Measurements from ENCODE around the gene PIH1D1.

PIH1D1 gene

DNA sequence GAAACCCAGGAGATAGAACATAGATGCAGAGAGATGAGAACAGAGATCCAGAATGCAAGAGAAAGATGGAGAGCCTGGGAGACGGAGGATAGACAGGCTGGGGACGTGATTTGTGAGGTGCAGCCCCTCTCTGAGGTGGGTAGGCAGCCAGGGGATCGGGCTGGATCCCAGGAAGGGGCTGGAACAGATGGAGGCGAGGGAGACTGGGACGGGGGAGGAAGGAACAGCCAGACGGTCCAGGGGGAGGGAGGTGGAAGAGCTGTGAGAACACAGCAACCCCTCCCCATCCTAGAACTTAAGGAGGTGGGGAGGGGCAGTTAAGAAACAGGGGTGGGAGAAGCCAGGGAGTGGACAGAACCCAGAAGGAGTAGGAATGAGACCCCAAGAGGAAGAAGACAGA, 13.4 kb downstream of the PIH1D1 start:
- no peak overlapping the region for H3K27ac Mint-ChIP-seq
- H3K27me3 Mint-ChIP-seq, result peaks cover 87% of the 10 kb centered on the region
- H3K36me3 Mint-ChIP-seq (ENCODE audit: low read depth), result peaks cover 5% of the 10 kb centered on the region
- no peak overlapping the region for H3K4me3 Mint-ChIP-seq
- H3K9me3 Mint-ChIP-seq, result no peaks in the 10 kb centered on the region
- H3K4me1 Mint-ChIP-seq (ENCODE audit: low read depth), result peaks cover 42% of the 10 kb centered on the region

DNA sequence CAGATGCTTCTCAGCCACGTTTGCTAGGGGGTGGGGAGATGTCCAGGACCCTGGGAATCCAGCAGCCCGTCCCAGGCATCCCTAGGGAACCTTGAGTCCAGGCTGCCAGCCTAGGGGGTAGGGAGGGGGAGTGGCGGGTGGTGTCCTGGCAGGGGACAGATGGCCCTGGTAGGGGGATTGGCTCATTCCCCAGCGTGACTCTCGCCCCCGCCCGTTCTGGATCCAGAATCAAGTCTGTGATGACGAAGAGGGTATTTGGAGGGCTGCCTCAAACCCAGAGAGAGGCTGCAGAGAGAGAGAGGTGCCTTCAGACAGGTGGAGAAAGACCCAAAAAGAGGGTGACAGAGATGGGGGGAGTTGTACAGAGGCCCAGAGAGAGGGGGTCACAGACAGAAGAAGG, 14.4 kb downstream of the PIH1D1 start:
- Mint-ChIP-seq H3K36me3 (ENCODE audit: low read depth) (peaks cover 5% of the 10 kb centered on the region), H3K4me1 (ENCODE audit: low read depth) (peaks cover 39% of the 10 kb centered on the region), H3K27ac (no peak overlapping the region), H3K27me3 (peaks cover 91% of the 10 kb centered on the region), H3K4me3 (no peak overlapping the region), H3K9me3 (no peaks in the 10 kb centered on the region)

DNA sequence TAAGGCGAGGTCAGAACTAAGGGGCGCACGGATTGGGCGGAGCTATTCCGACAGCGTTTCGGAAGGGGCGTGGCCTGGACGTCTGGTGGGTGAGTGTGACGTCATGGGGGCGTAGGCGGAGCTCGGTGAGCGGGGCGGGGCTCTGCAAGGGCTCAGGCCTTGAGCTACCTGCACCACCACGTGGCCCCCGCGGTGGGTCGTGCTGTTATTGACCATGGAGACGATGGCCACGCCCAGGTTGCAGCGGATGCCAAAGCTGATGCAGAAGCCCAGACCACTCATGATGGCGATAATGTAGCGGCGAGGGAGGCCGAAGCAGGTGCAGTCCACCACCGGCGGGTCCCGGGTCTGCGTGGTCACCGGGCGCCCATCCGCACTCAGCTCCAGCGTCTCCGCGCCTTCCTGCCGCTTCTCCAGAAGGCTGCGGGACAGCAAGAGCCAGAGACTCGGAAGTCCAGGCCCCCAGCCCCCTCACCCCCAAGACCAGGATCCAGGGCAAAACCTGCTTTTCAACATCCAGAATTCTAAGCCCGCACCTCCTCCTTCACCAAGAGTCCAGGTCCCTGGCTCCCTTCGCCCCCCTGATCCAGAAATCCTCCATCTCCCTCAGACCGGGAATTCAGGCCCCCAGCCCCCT, 15.1 kb downstream of the PIH1D1 start:
- Mint-ChIP-seq H3K27me3 (peaks cover 91% of the 10 kb centered on the region), H3K27ac (no peak overlapping the region), H3K4me3 (no peak overlapping the region), H3K36me3 (ENCODE audit: low read depth) (peaks cover 5% of the 10 kb centered on the region), H3K9me3 (no peaks in the 10 kb centered on the region), H3K4me1 (ENCODE audit: low read depth) (peaks cover 35% of the 10 kb centered on the region)

DNA sequence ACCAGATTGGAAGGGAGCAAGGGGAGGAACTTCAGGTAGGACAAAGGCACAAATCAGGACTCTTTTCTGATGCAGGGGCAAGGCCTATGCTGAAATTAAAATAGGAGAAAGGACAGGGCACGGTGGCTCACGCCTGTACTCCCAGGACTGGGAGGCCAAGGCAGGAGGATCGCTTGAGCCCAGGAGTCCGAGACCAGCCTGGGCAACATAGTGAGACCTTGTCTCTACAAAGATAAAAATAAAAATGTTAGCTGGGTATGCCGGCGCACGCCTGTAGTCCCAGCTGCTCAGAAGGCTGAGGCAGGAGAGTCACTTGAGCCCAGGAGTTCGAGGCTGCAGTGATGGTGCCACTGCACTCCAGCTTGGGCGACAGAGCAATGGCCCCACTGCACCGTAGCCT, 15.9 kb downstream of the PIH1D1 start:
- Mint-ChIP-seq H3K4me3 (peak overlapping the region; percentile 8), H3K27me3 (peaks cover 91% of the 10 kb centered on the region), H3K9me3 (no peaks in the 10 kb centered on the region), H3K36me3 (ENCODE audit: low read depth) (peaks cover 2% of the 10 kb centered on the region), H3K4me1 (ENCODE audit: low read depth) (peaks cover 31% of the 10 kb centered on the region), H3K27ac (no peak overlapping the region)

DNA sequence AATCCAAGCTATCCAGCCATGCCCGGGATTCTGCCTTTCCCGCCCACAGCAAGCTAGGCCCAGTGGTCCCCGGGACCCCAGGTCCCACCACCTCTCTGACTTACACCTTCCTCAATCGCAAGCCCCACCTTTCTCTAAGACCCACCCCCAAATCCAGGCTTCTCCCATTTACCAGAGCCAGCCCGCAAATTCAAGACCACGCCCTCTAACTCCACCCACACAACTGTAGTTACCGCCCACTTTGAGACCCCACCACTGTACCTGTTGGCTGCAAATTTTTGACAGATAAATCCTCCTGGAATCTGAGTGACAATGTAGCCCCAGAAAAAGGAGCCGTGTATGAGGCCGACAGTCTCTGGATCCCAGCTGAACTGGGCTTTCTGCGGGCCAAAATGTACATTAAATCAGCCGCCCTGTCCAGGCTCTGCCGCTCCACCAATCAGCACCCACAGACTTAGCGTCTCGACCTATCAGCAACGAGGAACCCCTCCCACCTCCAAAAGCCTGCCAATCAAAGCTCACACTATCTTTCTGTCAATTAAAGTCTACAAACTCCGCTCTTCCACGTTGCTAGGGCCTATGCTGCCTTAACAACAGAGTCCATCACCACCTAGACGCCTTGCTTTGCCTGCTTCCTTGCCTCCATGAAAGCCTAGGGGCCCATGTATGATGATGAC, 16.6 kb downstream of the PIH1D1 start:
- peak overlapping the region; percentile 8 for H3K4me3 Mint-ChIP-seq
- peaks cover 29% of the 10 kb centered on the region for H3K4me1 Mint-ChIP-seq (ENCODE audit: low read depth)
- no peak overlapping the region for H3K27ac Mint-ChIP-seq
- H3K9me3 Mint-ChIP-seq, result no peaks in the 10 kb centered on the region
- H3K27me3 Mint-ChIP-seq, result peaks cover 89% of the 10 kb centered on the region
- H3K36me3 Mint-ChIP-seq (ENCODE audit: low read depth), result no peaks in the 10 kb centered on the region

DNA sequence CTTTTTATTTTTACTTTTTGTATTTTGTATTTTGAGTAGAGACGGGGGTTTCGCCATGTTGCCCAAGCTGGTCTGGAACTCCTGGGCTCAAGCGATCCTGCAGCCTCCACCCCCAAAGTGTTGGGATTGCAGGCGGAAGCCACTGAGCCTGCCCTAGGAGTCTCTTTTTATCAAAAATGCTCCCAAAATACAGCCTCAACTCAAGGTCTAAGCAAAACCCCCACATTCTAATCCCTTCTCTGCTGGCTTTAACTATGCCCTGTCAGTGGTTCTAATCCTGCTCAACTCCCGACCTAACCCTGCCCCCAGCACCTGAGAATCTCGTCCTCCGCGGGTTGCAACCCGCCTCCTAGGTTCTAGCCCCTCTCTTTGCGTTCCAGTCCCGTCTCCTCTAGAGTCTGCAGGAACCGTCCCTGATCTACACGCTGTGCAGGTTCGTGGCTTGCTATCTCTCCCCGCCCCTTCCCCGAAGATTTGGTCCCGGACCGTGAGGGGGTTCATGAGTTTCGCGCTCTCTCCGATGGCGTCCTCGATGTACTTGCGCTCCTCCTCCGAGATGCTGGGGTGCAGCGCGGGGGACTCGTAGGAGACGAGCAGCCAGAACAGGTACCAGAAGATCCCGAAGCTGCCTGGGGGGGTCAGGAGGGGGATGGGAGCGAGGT, 18.2 kb downstream of the PIH1D1 start:
- Mint-ChIP-seq H3K36me3 (ENCODE audit: low read depth) (no peaks in the 10 kb centered on the region), H3K27ac (no peak overlapping the region), H3K27me3 (peaks cover 87% of the 10 kb centered on the region), H3K9me3 (no peaks in the 10 kb centered on the region), H3K4me3 (no peak overlapping the region), H3K4me1 (ENCODE audit: low read depth) (peaks cover 34% of the 10 kb centered on the region)

DNA sequence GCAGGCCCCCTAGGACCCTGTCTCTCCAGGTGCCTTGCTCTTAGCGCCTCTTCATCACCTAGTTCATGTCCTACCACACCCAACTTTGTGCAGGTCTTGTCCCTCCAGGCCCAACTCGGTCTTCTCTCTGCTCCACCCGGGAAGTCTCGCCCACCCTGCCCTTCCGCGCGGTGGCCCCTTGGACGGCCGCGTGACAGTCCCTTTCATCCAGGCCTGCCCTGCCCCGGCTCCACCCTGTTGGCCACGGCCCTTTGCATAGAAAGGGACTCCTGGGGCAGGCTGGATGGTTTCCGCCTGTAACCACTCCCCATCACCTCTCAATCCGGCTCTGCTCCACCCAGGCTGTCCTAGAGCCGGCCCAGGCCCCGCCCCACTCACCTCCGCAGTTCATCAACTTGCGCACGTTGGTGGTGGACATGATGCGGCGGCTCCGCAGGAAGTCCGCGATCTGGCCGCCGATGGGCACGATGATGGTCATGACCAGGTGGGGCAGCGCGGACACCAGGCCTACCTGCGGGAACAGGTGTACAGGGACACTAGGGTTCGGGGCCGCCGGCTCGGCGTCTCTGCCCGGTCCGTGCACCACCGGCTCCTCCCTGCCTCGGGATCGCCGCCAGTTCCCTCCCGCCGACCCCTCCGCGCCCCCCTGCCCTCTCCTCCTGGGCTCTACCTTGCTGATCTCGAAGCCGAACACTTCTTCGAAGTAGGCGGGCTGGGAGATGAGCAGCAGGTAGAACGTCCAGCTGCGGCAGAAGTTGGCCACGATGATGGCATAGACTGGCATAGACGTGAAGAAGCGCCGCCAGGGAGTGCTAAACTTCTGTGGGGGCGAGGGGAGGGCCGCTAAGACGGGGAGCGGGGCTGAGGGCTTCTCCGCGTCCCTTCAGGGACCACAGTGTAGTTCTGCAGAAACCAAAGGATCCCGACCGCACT, 19.2 kb downstream of the PIH1D1 start:
- Mint-ChIP-seq H3K36me3 (ENCODE audit: low read depth) (no peaks in the 10 kb centered on the region), H3K4me3 (peak overlapping the region; percentile 13), H3K4me1 (ENCODE audit: low read depth) (peaks cover 40% of the 10 kb centered on the region), H3K9me3 (no peaks in the 10 kb centered on the region), H3K27me3 (peaks cover 85% of the 10 kb centered on the region), H3K27ac (no peak overlapping the region)

DNA sequence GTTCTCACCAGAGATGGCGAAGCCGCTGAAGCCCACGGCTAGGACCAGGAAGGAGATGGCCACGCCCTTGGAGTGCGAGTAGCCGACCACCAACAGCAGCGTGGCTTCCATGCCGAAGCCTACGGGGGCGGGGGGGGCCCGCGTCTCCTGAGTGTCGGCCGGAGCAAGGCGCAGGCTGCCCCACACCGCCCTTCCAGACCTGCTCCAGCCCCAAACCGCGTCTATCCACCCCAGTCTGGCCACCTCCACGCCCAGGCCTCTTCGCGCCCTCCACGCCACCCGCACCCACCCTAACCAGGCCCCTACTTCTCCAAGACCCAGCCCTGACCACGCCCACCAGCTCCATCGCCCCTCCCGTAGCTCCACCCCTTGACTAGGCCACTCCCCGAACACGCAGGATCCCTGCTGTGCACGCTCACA, 20.3 kb downstream of the PIH1D1 start:
- H3K4me1 Mint-ChIP-seq (ENCODE audit: low read depth), result peaks cover 43% of the 10 kb centered on the region
- no peak overlapping the region for H3K27ac Mint-ChIP-seq
- H3K9me3 Mint-ChIP-seq, result no peaks in the 10 kb centered on the region
- H3K4me3 Mint-ChIP-seq, result no peak overlapping the region
- H3K27me3 Mint-ChIP-seq, result peaks cover 87% of the 10 kb centered on the region
- H3K36me3 Mint-ChIP-seq (ENCODE audit: low read depth), result no peaks in the 10 kb centered on the region

DNA sequence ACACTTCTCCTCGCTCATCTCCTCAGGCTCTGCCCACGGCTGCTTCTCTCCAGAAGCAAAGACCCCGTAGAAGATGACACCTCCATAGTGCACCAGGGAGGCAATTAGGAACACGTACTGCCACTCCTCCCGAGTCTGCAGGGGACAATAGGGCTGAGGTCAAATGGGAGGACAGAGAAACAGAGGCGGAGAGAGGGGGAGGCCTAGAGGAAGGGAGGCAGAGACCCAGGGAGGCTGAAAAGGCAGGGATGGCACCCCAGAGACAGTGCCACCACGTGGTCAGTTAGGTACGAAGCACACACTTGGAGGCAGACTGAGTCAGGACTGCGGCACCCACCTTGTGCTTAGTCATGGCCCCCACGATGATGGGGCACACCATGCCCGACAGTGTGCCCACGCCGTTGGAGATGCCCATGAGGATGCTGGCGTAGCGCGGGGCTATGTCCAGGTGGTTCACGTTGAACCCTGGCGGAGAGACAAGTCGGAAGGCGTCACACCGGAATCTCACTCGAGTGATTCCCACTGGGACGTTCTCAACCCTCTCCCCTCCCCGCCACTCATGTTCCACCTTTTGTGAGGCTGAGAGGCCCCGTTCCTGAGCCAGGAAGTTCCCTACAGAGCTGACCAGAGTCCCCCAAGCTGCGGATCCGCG, 20.8 kb downstream of the PIH1D1 start:
- H3K36me3 Mint-ChIP-seq (ENCODE audit: low read depth), result no peaks in the 10 kb centered on the region
- peaks cover 87% of the 10 kb centered on the region for H3K27me3 Mint-ChIP-seq
- no peak overlapping the region for H3K4me3 Mint-ChIP-seq
- no peaks in the 10 kb centered on the region for H3K9me3 Mint-ChIP-seq
- peaks cover 39% of the 10 kb centered on the region for H3K4me1 Mint-ChIP-seq (ENCODE audit: low read depth)
- no peak overlapping the region for H3K27ac Mint-ChIP-seq

DNA sequence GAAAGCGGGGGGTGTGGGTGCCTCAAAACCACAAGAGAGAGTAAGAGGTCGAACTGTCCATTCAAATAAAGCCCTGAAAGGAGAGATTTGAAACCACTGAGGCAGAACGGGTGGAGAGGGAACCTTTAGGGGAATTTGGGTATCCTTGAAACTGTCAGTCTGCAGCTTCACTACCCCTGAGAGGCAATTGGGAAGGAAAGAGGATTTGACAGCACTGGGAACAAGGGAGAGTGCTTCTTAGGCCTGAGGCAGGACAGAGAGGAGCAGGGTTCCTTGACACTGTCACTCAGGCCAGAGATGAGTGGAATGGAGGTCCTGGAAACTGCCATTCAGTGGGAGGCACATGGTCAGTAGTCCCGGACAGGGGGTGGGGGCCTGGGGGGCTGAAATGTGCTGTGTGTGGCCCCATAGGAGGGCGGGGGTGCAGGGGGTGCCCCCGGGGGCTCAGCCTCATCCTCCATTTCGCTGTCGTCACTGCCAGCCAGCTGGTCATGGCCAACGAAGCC, 21.4 kb downstream of the PIH1D1 start:
- Mint-ChIP-seq H3K4me1 (ENCODE audit: low read depth) (peaks cover 35% of the 10 kb centered on the region), H3K36me3 (ENCODE audit: low read depth) (no peaks in the 10 kb centered on the region), H3K27me3 (peaks cover 87% of the 10 kb centered on the region), H3K9me3 (no peaks in the 10 kb centered on the region), H3K4me3 (no peak overlapping the region), H3K27ac (no peak overlapping the region)

DNA sequence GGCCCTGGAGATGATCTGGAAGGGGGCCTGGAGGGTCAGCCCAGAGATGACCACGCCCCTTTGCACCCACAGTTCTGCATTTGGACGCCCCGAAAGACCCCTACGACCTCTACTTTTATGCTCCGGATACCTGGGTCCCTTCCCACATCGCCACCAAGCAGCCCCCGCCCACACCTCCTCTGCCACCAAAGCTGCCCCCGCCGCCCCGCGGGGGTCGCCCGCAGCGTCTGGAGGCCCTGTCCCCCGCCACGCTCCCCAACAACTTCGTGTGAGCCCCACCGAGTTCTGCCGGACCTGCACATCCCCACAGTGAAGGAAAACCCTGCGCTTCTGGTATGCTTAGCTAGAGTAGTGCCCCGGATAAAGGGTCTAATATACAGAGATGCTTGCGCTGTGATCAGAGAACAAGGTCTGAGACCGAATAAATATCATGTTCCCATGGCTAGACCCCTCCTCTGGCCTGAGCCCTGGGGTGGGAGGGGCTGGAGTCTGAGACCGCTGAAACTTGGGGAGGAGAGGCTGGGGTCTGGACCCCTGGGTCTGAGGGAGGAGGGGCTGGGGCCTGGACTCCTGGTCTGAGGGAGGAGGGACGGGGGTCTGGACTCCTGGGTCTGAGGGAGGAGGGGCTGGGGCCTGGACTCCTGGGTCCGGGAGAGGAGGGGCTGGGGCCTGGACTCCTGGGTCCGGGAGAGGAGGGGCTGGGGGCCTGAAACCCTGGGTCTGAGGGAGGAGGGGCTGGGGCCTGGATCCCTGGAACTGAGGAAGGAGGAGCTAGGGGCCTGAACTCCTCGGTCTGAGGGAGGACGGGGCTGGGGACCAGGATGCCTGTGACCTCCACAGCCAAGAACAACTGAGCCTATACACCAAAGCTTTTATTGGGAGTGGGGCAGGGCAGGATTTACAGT, 22.8 kb downstream of the PIH1D1 start:
- Mint-ChIP-seq H3K36me3 (ENCODE audit: low read depth) (no peaks in the 10 kb centered on the region), H3K9me3 (no peaks in the 10 kb centered on the region), H3K27me3 (peaks cover 89% of the 10 kb centered on the region), H3K27ac (no peak overlapping the region), H3K4me3 (peak overlapping the region; percentile 56), H3K4me1 (ENCODE audit: low read depth) (peaks cover 38% of the 10 kb centered on the region)

DNA sequence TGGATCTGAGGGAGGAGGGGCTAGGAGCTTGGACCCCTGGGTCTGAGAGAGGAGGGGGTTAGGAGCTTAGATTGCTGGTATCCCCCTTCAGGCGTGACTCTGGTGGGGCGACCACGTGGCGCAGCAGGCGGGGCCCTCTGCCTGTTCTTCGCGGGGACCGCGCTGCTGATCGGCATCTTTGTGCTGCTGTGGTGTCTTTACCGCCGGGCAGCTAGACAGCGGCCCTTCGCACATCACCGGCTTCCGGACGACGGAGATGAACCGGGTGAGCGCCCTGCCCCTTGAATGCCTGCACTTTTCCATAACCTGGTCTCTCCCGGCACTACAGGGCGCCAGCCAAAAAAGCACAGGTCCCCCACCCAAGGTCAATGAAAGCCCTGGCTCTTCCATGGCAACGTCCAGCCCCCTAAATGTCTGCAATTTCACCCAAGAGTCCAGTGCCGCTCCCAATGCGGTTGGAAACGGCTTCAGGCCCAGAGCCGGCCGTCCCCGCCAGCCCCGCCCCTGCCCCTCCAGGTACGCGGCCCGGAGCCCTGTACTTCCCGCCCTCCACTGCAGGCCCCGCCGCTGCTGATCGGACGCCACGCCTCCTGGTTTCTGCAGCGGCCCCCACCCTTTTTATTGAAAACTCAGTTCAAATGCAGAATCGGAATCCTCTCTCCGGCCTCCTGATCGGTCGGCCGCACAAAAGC, 23.6 kb downstream of the PIH1D1 start:
- Mint-ChIP-seq H3K4me3 (peak overlapping the region; percentile 56), H3K27me3 (peaks cover 88% of the 10 kb centered on the region), H3K4me1 (ENCODE audit: low read depth) (peaks cover 39% of the 10 kb centered on the region), H3K27ac (no peak overlapping the region), H3K9me3 (no peaks in the 10 kb centered on the region), H3K36me3 (ENCODE audit: low read depth) (no peaks in the 10 kb centered on the region)

DNA sequence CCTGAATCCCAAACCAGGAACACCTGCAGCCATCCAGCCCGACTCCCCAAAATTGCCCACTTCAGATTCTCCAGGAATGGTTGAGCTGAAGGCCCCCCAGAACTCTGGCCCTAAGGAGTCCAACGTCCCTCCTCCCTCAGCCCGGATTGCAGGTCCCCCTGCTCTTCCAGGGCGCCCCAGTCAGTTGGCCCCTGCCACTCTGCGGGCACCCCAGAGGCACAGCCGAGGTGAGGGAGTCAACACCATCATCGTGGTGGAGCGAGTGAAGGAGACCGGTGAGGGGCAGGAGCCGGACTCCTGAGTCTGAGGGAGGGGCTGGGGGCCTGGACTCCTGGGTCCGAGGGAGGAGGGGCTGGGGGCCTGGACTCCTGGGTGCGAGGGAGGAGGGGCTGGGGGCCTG, 24.3 kb downstream of the PIH1D1 start:
- H3K36me3 Mint-ChIP-seq (ENCODE audit: low read depth), result no peaks in the 10 kb centered on the region
- H3K4me1 Mint-ChIP-seq (ENCODE audit: low read depth), result peaks cover 44% of the 10 kb centered on the region
- peaks cover 88% of the 10 kb centered on the region for H3K27me3 Mint-ChIP-seq
- no peak overlapping the region for H3K4me3 Mint-ChIP-seq
- no peaks in the 10 kb centered on the region for H3K9me3 Mint-ChIP-seq
- no peak overlapping the region for H3K27ac Mint-ChIP-seq
